ENCODE measurements around the gene CHDH. TPM values are rescaled to one million over a fixed set of nuclear protein-coding genes. Genes with fewer than 3 reads are reported as not detected.

The CHDH gene
- total and polyA plus RNA-seq, 5 donors from 2014 or later: 0.45 to 4.3 (median 1.3) TPM

GRCh38 chr3:53763353-53763752 is 82.9 kb downstream of the CHDH start:
- H3K27ac Mint-ChIP-seq: no peak overlapping the region
- H3K4me3 ChIP-seq (ENCODE audit: low read depth, low read length): no peak overlapping the region
- no peak for DNase-seq
- H3K27ac ChIP-seq (ENCODE audit: insufficient read depth, low read length, poor library complexity, severe bottlenecking): no peak overlapping the region
- H3K36me3 ChIP-seq (ENCODE audit: control insufficient read depth, insufficient read depth, low read length): no peaks in the 10 kb centered on the region
- ATAC-seq (ENCODE audit: low read depth in 2 of 2): no peak
- H3K4me3 Mint-ChIP-seq: no peak overlapping the region
- H3K4me1 Mint-ChIP-seq: no peaks in the 10 kb centered on the region
- H3K27me3 Mint-ChIP-seq: peaks cover 13% of the 10 kb centered on the region
- no peaks in the 10 kb centered on the region for H3K27me3 ChIP-seq (ENCODE audit: control insufficient read depth, insufficient read depth, low read length)
- H3K36me3 Mint-ChIP-seq: no peaks in the 10 kb centered on the region
- H3K9me3 ChIP-seq (ENCODE audit: control insufficient read depth in 2 of 2, low read length in 2 of 2): no peaks in the 10 kb centered on the region
- H3K9me3 Mint-ChIP-seq: no peaks in the 10 kb centered on the region
- no peaks in the 10 kb centered on the region for H3K4me1 ChIP-seq (ENCODE audit: control insufficient read depth, insufficient read depth, low read length, poor library complexity, severe bottlenecking)

Other genes starting within 250 kb of the CHDH start
- 2.5 TPM for gene IL17RB, start 149 bp upstream of the CHDH start, total RNA-seq
- gene IL17RB, start 149 bp upstream of the CHDH start, polyA plus RNA-seq: 1 to 10 TPM; 3.1 to 5.1 (median 4.1) TPM
- 35.8 TPM for gene ACTR8, start 35.7 kb upstream of the CHDH start, total RNA-seq
- gene ACTR8, start 35.7 kb upstream of the CHDH start, polyA plus RNA-seq: 10 to 100 TPM; 18.5 to 24.9 (median 19.5) TPM
- 127 TPM for gene SELENOK, start 45.4 kb upstream of the CHDH start, total RNA-seq
- gene SELENOK, start 45.4 kb upstream of the CHDH start, polyA plus RNA-seq: 100 to 1,000 TPM; 129 to 158 (median 148) TPM

All from CD4-positive, CD25-positive, alpha-beta regulatory T cell (primary cell).